GM19043 (cell line): ENCODE results near the gene POLR3GL.
A peak's percentile ranks its signal among the peaks of the same experiment; 100 is the strongest.

Experiments
- ATAC-seq: cut with Tn5 transposase; IDR thresholded peaks from one replicate; pipeline ENCODE4 v1.9.1; 2021; ENCODE audit warnings: low read depth; ENCODE audit not compliant: unreplicated experiment

POLR3GL gene

DNA sequence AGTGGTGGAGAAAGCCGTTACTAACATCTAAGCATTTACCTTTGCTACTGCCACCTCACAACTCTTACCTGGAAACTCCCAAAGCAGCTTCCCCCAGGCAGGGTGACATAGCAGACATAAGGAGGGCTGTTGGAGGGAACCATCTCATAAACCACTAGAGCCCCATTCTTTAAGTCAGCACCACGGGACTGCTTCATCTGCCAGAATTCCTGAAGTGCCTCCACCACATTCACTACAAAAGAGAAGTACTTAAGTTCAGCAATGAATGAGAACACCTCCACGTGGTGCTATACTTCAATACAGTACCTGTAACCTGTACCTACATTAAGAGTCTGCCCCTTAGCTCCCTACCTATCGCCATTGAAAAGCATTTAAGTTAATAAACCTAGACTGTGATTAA is 16.9 kb upstream of the POLR3GL start:
- no peak for ATAC-seq

DNA sequence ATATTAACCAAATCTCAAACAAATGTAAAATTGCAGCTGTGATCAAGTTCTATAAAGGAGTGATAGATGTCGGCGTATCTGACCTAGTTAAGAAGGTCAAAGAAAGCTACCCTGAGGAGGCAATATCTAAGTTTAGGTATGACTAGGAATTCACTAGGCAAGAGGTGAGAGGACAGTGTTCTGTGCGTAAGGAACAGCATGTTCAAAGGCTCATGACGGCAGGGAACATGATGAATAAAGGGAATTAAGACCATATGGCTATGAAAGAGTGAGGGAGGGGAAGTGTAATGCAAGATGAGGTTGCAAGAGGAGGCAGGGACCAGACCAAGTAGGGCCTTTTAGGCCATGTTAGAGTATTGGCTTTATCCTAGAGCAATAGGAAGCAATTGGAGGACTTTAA is 15.3 kb upstream of the POLR3GL start:
- ATAC-seq = no peak

DNA sequence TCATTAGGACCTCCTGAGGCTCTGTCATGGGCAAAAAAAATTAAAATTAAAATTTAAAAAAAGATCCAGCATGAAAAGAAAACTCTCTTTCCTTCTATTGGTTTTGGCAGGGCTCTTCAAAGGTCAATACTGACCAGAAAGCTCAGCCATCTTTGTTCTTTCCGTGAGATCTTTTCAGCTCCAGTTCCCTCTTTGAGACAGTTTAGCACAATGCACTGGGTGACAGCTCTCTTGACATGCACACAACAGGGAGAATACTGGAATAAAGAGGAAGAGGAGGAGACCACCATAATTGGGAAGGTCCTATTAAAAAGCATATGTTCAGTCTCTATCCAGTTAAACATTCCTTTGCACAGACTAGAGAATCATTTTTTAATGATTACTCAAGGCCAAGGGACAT is 13.0 kb upstream of the POLR3GL start:
- no peak for ATAC-seq

DNA sequence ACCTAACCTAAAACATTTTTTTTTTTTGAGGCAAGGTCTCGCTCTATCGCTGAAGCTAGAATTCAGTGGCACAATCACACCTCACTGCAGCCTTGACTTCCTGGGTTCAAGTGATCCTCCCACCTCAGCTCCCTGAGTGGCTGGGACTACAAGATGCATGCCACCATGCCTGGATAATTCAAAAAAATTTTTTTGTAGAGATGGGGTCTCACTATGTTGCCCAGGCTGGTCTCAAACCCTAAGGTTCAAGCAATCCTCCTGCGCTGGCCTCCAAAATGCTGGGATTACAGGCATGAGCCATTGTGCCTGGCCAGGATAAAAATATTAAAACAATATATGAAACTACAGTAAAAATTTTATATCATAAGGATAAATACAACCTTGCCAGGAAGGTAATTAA is 11.6 kb upstream of the POLR3GL start:
- ATAC-seq = no peak

DNA sequence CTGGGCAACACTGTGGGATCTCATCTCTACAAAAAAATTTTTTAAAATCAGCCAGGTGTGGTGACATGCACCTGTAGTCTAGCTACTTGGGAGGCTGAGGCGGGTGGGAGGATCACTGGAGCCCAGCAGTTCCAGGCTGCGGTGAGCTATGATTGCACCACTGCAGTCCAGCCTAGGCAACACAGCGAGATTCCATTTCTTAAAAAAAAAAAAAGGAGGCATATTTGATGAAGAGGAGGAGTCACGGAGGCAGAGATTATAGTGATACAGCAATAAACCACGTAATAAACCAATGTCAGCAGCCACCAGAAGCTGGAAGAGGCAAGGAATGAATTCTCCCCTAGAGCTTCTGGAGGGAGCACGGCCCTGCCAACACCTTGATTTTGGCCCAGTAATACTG is 10.6 kb upstream of the POLR3GL start:
- ATAC-seq = no peak

DNA sequence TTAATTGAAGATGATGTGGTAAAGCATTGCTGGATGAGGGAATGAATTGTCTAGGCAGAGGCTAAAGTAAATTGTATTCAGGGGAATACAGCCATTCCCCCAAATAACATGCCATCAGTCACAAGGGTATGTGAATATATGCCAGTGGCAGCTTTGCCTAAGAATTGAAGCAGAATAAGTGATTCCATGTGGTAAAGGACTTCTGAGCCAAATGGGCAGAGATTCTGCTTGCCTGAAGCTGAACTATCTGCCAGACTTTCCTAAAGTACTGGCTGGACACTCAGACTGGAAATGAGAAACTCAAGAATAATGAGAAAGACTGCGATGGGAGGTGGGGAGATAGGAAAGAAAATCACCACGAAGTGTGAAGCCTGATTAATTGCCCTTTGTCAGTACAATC is 9.1 kb upstream of the POLR3GL start:
- no peak for ATAC-seq

DNA sequence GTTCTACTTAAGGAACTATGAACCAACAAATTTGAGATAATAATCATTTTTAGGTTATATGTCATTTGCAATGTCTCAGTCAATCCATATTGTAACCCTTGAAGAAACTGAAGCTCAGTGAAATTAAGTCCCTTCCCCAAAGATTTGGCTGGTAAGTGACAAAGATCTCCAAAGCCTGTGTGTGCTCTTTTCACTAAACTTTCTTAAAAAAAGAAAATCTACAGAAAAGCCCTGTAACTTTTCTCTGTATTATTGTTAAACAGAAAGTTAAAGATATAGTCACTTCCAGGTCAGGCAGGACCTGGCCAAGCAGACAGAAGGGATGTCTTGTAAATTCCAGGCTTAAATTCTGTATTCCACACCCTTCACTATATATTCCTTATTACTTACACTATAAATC is 8.1 kb upstream of the POLR3GL start:
- no peak for ATAC-seq

DNA sequence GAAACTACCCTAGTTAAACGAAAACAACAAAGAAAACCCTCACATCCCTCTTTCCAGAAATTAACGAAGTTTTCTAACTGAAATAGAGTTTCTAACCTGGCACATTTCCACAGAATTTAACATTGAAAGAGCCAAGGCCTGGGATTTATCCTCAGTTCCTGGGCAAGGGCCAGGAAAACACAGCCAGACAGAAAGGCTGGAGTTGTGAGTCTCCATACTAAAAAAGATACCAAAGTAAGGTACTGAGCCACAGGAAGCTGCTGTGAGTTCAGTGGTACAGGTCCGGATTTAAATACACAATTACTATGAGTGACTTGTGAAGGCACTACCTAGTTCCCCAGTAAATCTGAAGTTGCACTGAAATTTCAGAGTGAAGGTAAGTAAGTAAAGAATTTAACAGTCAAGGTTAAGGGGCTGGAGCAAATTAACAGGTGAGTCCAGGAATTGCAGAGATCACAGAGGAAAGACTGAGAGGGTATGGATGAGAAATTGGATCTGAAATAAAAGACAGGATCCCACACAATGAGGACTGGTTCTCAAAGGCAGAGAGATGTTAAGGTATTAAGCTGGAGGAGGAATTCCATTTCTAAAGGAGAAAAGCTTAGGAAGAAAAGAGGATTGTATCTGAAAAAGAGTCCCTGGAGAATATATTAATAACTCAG is 7.6 kb upstream of the POLR3GL start:
- no peak for ATAC-seq

DNA sequence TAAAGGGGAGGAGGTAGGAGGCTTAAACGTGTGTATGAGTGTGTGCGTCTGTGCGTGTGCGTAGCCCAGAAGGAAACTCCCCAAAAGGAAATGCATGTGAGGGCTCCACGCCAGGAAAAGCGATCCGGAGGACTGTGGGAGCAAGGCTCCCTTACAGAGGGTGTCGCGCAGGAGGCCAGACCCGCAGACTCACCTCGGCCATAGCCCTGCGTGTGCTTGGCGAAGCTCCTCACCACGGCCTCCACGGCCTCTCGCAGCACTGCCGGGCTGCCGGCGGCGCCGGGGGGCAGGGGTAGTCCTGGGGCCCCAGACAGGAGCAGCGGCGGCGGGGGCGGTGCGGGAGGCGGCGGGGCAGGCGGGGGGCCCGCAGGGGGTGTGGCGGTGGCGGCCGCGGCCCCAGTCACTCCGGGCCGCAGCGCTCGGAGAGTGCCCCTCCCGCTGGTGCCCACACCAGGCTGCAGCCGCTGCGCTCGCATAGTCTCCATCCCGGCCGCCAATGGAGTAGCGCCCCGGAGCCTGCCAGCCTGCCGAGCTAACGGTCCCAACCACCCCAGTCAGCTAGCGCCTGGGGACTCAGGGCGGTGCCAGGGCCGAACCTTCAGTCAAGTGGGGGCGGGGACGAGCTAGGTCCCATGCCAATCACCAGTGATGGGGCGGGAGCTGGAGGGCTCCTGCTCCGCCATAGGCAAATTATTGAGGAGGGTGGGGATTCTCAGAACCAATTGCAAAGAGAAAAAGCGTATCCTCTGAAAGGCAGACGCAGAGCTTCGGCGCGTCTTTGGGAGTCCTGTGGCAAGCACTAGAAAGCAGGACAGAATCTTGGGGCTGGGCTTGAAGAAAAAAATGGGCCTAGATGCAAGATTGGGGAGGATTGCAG is 6.8 kb upstream of the POLR3GL start, which contains the start of gene LIX1L:
Gene LIX1L, minus strand, starts transcription at position 575 of the 877 bp plus-strand sequence. Its CDS starts 90 bp downstream, at position 485.
- ATAC-seq = peak; percentile 84

DNA sequence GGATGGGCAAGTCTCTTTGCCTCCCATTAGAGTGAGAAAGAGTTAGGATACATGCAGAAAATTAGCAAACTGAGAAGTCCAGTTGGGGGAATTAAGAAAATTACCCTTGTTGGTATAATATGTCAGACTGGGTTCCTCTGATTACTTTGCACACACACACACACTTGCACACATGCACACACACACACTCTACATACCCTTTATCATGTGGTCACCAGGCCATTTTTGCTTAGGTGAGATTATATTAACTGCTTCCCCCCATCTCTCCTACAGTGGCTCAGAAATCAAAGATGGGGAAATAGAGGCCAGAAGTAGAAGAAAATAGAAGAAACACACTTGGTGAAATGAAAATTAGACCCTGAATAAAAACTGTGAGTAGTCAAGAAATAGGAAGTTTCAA is 5.8 kb upstream of the POLR3GL start:
- ATAC-seq = no peak

DNA sequence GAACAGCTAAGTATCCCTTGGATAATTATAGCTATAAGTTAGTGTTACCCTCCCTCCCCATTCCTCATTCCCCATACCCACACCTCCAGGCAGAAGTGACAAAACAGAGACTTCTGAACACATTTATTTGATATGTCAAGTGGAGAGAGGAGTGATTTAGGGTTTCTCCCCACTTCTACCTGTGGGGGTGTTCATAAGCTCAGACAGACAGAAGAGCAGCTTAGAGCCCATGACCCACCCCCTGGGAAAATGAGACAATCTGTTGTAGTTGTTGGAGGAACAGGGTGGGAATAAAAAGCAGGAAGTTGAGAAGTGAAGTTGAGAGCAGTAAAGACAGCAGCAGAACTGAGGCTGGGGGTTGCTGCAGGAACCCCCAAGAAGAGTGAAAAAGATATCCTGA is 5.2 kb upstream of the POLR3GL start:
- no peak for ATAC-seq

DNA sequence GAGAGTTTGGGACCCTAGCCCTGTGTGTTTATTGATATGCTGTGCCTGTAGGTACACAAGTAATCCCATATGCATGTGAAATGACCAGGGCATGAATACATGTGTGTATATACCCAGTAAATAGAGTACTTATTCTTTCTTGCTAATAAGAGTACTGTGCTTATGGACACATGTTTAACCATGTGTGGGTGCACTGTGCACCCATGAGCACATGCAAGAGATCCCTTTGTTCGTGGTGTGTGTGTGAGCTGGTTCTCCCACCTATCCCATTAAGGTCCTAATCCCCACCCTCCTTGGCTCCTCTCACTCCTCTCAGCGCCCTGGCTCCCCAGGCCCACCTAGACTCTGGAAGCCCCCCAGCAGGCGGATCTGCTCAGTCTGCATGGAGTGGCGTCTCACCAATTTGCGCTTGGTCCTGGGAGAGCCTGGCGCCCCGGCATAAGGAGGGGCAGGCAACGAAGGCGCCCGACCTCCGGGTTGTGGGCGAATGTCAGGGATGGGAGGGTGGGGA is 4.5 kb upstream of the POLR3GL start:
- ATAC-seq = no peak

DNA sequence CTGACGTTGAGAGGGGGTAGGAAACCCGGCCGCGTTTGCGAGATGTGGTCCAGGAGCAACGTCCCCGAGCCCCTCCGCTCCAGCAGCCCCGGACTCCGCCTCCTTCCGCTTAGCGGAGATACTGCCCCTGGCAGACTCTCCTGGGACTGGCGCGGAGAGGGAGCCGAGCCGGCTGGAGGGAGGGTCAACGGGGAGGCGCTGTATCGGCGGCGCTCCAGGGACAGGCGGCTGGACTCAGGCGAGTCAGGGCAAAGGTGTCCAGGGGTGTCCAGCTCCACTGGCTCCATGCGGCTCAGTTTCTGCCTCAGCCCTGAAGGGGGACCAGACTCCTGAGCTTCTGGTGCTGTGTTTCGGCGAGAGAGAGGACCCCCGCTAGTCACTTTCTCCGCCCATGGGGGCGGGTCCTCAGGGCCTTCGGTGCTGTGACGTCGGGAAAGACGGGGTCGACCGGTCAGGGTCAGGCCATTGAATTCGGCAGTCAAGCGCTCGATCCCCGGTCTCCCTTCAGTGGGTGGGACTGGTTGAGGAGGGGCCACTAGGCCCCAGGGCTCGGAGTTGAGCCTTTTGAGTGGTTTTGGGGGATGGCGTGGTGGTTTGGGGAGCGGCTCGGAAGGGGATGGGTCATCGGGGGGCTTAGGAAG is 3.9 kb upstream of the POLR3GL start:
- no peak for ATAC-seq

DNA sequence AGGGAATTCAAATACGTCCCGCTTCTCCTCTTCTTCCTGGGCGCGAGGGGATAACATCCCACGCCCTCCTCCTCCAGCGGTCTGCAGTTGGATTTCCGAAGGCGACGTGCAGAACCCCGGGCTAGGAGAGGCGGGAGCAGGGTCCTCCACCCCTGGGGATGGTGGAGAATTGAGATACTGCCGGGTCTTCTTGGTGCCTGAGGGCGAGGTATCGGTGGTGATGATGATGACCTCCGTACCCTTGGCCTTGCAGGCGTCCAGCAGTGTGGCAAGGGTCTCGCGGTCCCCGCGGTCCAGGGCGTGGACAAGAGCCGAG is 3.4 kb upstream of the POLR3GL start:
- ATAC-seq = no peak

DNA sequence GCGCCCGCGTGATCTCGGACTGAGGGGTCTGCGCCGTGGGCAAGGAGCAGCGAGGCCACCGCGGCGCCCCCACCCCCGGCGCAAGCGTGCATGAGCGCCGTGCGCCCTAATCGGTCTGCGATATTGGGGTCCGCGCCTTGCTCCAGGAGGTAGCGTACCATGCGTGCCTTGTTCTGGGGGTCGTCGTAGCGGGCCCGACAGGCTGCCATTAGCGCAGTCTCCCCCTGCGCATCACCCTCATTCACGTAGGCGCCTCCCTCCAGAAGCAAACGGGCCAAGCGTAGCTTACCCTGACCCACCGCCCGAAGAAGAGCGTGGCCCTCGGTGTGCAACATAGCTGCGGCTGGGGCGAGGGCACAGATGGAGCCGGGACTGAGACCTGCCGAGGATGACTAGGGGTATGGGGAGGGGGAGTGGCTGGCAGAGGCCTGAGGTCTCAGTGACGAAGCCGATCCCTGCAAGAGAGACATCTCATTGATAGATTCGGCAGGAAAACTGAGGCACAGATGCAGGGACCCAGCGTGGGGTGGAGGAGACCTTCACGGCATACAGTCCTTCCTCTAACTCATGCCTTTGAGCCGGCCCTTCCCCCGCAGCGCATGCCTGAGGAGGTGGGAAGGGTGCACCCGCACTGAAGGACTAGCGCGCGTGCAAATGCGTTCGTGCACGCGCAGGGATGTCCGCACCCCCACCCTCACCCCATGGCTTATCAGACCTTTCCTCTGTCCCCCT is 2.9 kb upstream of the POLR3GL start:
- ATAC-seq = no peak

DNA sequence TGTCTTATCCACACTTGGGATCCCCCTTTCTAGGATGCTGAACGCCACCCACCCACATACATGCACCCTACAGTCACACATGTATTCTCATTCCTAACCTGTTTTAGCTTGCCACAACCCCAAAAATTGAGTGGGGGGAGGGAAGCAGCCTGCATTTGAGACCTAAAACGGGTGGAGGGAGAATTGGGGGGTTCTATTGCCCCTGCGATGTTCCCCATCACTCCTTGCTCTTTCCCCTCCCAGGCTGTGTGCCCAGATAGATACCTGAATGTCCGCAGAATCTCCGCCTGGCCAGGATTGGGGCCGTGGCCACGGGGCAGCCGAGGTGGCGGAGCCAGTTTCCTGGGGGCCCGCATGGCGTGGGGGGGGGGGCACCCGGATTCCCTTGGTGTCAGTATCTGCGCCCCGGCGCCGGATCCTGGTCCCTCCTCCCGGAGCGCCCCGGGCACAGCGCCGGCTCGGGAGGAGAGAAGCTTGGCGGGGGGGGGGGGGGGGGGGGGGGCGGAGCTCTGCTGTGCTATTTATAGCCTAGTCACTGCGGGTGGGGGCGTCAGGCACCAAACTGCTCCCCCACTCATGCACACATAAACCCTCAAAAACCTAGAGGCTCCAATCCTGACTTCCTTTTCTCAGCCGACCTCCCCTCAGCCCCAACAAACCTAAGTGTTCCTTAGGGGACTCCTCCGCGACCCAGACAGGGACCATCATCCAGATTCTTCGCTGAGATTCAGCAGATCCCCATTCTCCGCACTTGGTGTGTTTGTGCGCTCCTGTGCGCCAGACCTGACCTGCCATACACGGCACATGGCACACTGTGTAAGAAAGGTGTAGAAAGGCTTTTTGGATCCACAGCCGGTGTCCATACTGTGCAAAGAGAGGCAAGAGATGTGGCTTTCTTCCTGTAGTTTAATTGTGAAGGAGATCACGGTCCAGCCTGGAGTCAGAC is 2.1 kb upstream of the POLR3GL start:
- ATAC-seq = no peak

DNA sequence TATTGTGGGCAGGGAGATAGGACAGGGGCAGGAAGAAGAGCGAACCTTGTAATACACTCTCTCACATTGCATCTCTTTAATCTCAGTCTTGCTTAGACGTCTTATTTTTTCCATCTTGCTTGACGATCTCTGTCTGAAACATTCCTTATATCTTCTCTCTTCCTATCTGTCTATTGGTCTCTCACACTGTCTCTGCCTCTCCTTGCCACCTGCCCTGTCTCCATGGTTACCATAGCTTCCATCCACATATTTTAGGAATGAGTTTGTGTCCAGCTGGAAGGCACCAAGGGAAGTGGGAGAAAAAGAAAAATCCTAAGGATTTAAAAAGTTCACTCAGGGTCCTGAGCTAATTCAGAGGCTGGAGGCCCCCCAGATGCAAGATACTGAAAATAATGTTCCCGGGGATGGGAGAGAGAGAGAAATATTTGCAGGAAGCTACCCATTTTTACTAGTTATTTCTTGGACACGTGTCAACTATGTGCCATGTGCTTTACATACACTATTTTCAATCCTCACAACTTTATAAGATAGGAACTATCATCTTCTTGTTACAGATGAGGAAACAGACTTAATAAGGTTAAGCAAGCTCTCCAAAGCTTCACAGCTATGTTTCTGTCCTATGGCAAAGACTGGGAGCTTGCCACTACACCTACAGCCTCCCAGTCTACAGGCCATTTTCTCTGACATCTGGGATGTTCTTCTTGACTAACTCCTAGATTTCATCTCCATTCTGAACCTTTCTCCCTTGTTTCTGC is 1.0 kb upstream of the POLR3GL start:
- ATAC-seq = no peak

DNA sequence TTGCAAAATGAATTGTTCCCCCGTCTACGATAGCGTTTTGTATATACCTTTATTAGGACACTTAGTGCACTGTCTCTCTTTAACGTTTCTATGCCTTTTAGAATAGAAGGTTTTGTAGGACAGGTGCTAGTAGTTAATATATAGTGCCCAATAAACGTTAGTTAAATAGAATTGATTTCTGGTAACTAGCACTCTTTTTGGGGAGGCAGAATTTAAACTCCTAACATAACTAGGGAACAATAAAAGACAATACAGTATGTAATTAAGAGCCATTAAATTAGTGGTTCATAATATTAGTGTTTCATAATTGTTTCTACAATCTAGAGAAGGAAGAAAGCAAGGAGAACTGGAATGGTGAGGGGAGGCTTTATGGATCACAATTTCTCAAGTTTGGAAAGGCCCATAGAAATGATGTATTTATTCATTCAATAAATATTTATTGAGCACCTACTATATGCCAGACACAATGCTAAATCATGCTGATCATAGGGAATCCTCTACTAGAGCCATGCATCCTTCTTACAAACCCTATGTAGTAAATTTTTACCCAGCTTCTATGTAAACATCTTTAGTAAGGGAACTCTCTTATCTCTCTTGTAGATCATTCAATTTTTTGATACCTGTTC is 742 bp downstream of the POLR3GL start:
- no peak for ATAC-seq

DNA sequence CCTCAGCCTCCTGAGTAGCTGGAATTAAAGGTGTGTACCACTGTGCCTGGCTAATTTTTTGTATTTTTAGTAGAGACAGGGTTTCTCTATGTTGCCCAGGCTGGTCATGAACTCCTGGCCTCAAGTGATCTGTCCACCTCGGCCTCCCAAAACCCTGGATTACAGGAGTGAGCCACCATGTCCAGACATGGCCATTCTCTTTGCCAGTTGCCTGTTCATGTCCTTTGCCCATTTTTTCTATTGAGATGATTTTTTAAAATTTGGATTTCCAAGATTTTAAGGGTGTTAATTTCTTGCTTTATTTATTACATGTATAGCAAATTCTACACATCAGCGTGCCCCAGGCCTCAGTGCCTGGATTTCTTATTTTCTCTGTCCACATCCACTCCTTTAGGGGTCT is 2.8 kb downstream of the POLR3GL start:
- ATAC-seq = no peak
